Erythroblast (primary cell): ENCODE data around the gene MUC13.
"Not testable (repeated sequence)": the region's sequence is repeated elsewhere in the genome, so short reads cannot be mapped to it uniquely, and the experiment has no call there.

Experiments used
- DNase-seq, 2 experiments: peaks; one replicate each; lab custom pipeline; 2025; lab: John Stamatoyannopoulos, UW
- GATA1 ChIP-seq: IDR thresholded peaks from 2 replicates; pipeline ENCODE4 v1.6.1; 2011; ENCODE audit warnings: low read depth, mild to moderate bottlenecking, control low read depth, low read length, moderate library complexity
- POLR2A ChIP-seq: IDR thresholded peaks from 2 replicates; pipeline ENCODE4 v1.6.1; 2011; ENCODE audit warnings: mild to moderate bottlenecking, low read length

The MUC13 gene

DNA sequence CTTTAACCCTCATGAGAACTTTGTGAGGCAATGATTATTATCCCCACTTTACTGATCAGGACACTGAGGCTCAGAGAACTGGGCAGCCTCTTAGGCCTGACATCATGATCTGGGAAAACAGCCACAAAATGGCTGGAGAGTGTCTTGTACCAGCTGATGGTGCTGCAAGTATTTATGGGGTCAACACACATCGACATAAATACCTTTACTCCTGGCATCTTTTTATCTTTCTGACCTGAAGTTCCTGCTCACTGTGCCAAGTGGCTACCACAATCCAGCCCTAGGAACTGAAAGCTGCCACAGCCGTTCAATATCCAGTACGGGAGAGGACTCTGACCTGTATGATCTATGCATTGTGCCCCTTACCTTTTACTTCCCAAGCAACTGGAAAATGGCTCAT lies 29.2 kb upstream of the MUC13 start:
- DNase-seq = no peak
- TF ChIP-seq GATA1 (no peak), POLR2A (no peak)

DNA sequence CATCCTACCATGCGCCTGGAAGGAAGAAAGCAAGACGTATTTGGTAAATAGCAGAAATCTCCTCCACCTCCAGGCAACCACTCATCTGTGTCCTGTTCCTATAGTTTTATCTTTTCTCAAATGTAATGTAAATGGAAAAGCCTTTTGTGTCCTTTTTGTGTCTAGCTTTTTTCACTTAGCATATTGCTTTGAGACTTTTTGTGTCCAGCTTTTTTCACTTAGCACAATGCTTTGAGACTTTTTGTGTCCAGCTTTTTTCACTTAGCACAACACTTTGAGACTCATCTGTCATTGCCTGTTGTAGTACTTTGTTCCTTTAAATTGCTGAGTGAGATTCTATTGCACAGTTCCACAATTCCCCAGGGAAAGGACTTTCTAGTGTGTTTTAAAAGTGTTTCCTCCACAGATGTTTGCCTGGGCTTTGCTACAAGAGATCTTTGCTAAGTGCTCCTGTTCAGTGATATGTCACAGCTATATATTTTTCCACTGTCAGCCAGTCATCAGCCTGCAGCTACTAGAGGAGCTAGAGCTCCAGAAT lies 27.9 kb upstream of the MUC13 start:
- no peak for DNase-seq
- TF ChIP-seq GATA1 = no peak
- no peak for TF ChIP-seq POLR2A

DNA sequence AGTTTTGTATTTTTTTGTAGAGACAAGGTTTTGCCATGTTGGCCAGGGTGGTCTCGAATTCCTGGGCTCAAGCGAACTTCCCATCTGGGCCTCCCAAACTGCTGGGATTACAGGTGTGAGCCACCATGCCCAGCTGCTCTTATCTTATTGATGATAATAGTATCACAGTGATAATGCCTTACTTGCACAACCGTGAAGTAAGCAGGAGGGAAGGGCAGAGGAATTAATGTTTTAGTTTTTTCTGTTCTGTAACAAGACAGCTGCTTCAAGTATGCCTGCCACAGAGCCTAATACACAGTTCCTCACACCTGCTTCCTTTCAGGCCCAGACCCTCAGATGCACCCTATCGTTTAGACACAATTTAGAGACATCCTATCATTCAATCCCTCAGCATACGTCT lies 26.1 kb upstream of the MUC13 start:
- no peak for DNase-seq
- no peak for TF ChIP-seq GATA1
- no peak for TF ChIP-seq POLR2A

DNA sequence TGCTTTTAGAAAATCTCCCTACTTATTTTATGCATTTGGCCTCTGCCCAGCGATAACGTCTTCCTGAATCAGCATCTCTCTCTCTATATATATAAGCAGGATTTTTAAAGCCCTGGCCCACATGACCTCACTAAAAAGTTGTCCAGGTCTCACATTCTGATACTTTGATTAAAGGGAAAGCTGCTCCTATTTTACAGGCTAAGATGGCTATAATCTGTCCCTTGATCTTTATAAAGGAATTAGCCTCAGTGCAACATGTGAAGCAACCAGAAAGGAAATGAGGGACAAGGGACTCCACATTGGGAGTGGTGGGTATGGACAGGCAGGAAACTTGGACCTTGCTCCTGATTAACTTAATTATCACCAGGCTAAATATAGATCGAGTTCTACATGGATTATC lies 25.6 kb upstream of the MUC13 start:
- no peak for TF ChIP-seq POLR2A
- TF ChIP-seq GATA1 = no peak
- DNase-seq = no peak

DNA sequence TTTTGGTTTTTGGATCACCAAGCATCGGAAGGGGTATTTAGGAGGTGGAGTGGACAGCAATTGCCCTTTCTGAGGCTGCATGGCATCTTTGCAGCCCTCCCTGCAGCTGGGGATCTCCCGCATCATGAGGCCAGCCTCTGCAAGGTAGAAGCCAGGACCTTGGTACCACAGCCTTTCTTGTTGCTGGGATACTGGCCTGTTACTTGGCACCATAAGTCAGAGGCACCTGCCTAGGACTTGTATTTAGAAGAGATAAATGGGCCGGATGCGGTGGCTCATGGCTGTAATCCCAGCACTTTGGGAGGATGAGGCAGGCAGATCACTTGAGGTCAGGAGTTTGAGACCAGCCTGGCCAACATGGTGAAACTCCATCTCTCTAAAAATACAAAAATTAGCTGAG lies 23.4 kb upstream of the MUC13 start:
- not testable (repeated sequence) for DNase-seq

DNA sequence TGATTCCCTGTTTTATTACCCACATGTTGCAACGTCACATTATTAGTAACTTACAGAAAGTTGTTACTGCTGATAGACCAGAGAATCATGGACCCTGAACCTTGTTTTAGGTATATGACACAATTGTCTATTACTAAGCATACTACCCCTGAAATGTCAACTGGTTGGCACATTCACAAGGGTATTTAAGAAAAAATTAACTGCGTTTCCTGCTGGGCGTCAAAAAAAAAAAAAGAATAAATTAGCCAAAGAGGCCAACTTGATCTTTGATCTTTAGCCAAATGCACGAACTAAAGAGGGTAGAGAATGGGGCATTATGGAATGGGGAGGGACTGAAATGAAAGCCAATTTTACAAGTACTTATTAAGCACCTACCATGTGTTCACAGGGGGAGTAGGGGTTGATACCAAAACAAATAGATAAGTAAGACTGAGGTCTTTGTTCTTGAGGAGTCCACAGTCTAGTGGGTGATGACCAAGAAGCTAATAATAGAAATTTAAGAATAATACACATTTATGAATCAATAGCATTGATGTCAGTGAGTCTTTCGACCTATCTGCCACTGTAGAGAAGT lies 17.8 kb upstream of the MUC13 start:
- TF ChIP-seq POLR2A (no peak), GATA1 (no peak)
- DNase-seq = no peak

DNA sequence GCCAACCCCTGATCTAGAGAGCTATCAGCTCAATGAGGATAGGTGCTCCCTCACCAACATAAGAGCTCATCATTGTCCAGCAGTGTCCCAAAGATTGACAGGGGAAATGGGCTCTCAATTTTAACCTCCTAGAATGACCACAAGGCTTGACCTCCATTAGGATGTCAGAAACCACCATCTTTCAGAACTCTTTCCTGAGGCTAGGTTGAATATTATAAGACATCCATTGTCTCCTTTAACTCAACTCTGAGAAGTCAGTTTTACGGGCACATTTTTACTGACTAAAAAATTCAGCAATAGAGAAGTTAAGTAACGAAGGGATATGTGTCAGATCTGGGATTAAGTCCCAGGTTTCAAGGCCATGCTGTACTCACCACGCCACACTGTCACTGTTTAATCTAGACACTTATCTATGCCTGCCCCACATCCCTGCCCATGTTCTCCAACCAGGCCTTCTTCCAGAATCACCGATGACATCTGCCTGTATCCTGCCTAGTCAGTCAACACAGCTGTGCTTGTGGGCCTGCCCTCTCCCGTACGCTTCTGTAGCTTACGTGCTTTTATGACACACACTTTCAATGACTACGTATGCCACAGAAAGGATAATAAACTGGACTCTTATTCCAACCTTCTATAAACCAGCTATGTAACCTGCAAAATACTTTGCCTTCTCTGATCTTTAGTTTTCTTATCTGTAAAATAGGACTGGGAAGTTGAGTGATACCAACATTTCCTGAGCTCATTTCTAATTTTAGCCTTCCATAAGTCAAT lies 17.1 kb upstream of the MUC13 start:
- no peak for DNase-seq
- TF ChIP-seq POLR2A = no peak
- no peak for TF ChIP-seq GATA1

DNA sequence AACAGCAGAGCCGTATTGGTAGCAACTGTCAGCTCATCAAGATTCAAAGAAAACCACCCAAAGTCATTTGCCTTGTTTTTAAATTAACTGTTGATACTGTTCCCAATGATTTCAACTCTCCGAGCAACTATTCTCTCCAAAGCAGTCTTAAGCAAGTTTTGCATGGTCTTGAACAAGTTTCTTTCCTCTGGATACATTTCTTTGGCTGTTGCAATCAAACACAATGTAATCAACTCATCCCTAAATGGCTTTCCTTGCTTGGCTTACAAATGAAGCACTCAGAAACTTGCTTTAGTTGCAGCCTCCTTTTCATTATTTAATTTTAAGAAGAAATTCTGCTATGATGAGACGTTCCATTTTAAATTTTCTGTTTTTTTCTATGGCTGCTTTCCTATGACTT lies 15.5 kb upstream of the MUC13 start:
- no peak for DNase-seq
- TF ChIP-seq POLR2A = no peak
- TF ChIP-seq GATA1 = no peak

DNA sequence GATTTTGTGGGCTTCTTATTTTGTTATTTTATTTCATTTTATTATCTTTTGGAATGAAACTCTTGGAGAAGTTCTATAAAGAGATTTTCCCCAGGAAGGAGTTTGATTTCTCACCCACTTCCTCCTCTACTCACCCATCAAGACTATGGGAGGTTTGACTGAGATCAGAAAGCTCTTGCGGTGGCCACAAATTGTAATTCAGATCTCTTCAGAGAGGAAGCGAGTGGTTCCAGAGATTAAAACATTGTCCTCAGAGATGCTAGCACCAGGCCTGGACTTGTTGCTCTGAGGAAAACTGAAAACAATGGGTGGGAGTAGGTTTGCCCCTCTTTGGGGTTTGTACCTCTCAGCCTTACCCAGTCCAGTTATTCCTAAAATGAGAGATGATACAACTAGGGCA lies 8.1 kb upstream of the MUC13 start:
- no peak for TF ChIP-seq POLR2A
- TF ChIP-seq GATA1 = no peak
- no peak for DNase-seq

DNA sequence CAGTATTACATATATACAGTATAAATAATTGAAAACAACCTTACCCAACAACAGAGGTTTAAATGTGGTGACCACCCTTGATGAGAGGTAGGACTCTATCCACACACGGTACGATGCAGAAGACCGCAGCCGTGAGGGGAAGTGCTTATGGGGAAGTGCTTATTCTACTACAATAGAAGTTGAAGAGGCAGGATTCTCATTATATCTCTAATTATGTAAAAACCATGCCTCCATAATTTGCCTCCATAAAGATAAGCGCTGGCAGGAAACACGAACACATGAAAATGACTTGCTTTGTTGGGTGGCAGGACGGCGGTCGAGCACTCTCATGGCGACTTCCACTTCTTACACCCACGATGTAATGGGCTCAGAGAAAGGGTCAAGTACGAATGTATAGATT lies 7.2 kb upstream of the MUC13 start:
- DNase-seq = no peak
- no peak for TF ChIP-seq POLR2A
- TF ChIP-seq GATA1 = no peak

DNA sequence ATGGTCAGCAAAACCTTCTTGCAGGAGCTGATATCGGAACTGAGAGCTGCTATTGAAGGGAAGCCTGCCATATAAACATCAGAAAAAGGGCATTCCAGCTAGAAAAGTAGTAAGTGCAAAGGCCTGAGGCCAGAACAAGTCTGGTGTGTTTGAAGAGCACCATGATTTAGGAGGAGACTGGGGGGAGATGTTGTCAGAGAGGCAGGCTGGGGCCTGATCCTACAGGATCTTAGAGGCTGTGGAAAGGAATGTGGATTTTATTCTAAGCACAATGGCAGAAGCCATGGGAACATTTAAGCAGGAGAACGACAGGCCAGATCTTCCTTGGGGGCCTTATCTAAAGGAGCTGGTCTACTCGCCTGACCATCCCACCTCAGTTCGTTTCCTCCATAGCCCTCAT lies 5.1 kb upstream of the MUC13 start:
- DNase-seq = no peak

DNA sequence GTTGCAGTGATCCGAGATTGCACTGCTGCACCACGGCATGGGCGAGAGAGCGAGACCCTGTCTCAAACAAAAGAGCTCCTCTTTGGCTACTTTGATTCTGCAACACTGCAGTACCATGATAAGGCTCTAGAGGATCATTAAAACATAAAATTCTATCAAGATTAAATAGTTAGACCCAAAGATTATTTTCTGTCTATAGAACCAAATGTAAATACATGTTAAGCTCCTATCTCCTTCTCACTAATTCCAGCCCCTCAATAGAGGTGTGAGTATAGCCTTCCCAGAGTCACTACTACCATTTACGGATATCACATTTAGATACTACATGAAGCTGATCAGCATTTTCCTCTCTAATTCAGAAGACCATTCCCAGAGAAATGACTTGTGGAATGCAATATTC lies 4.3 kb upstream of the MUC13 start:
- DNase-seq = no peak

More for the DNA sequence above, 5.1 kb upstream of the MUC13 start:
- TF ChIP-seq POLR2A (no peak), GATA1 (no peak)

DNA sequence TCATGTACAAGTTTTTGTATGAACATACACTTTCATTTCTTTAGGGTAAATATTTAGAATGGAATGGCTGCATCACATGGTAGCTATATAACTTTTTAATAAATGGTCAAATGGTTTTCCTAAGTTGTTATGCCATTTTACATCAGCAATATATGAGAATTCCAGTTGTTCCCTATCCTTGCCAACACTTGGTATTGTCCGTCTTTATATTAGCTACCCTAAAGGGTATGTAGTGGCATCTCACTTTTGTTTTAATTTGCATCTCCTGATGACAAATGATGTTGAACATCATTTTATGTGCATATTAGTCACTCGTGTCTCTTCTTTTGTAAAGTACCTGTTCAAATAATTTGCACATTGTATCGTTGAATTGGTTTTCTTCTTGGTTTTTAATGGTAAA lies 2.5 kb upstream of the MUC13 start:
- DNase-seq = no peak
- TF ChIP-seq GATA1 (no peak), POLR2A (no peak)

More for the DNA sequence above, 4.3 kb upstream of the MUC13 start:
- TF ChIP-seq POLR2A (no peak), GATA1 (no peak)

DNA sequence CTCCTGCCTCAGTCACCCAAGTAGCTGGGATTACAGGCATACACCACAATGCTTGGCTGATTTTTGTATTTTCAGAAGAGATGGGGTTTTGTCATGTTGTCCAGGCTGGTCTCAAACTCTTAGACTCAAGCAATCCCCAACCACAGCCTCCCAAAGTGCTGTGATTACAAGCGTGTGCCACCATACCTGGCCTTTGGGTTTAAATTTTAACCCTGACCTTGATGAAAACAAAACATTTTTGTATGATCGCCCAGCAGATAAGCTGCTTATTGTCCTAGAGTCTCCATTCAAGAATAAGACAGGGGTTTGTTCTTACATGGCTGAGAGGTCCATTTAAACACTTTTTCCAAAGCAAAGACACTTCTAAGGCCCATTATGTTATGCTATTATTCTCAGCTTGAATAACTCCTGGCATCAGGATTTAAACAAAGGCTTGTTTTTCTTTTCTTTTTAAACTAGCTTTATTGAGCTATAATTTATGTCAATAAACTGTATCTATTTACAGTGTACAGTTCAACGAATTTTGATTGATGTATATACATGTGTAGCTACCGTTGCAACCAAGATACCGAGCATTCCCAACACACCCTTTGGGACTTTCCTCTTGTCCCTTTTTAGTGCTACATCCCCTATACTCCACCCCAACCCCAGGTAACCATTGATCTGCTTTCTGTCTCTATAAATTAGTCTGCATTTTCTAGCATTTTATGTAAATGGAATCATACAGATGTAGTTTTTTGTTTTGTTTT lies 1.4 kb upstream of the MUC13 start:
- TF ChIP-seq GATA1 (no peak), POLR2A (no peak)

DNA sequence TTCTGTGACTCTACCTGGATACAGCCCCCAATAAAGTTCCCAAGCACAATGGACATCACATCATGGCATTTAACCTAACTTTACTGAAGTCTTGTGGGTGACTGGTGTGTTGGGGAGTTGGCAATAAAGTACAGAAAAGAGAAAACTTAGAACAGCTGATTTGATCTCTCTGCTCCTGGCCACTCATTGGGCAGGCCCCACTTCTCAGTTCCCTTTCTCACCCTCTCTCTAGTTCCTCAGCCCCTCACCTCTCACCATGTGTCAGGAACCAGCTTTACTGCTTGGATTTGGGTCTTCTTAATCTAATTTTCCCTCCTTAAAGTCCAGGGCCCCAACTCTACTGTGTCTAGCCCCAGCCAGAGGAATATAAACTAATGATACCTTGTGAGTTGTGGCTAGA lies 713 bp upstream of the MUC13 start:
- no peak for TF ChIP-seq GATA1
- TF ChIP-seq POLR2A = no peak
- DNase-seq = no peak

More for the DNA sequence above, 1.4 kb upstream of the MUC13 start:
- no peak for DNase-seq
